Parathyroid adenoma (tissue), 2 donors: ENCODE results near the gene GRIA4.
A peak's percentile ranks its signal among the peaks of the same experiment; 100 is the strongest.

Experiments
- H2AFZ ChIP-seq: fragments of 300-600 bp; sonication (generic); one replicate; pipeline ENCODE4 v1.7.0; 2017; ENCODE audit warnings: antibody characterized with exemption, mild to moderate bottlenecking
- H3K27ac ChIP-seq: fragments of 300-600 bp; sonication (generic); one replicate; pipeline ENCODE4 v1.7.0; 2017
- H3K27me3 ChIP-seq: fragments of 300-600 bp; sonication (generic); one replicate; pipeline ENCODE4 v1.7.0; 2017; ENCODE audit warnings: low read length; ENCODE audit not compliant: control insufficient read depth, insufficient read depth
- H3K36me3 ChIP-seq: fragments of 300-600 bp; sonication (generic); one replicate; pipeline ENCODE4 v1.7.0; 2017; ENCODE audit warnings: low read length; ENCODE audit not compliant: control insufficient read depth, insufficient read depth
- H3K4me1 ChIP-seq: fragments of 300-600 bp; sonication (generic); one replicate; pipeline ENCODE4 v1.7.0; 2017; ENCODE audit warnings: control low read depth
- H3K4me2 ChIP-seq: fragments of 300-600 bp; sonication (generic); one replicate; pipeline ENCODE4 v1.7.0; 2017; ENCODE audit warnings: low read length
- H3K4me3 ChIP-seq: fragments of 300-600 bp; sonication (generic); one replicate; pipeline ENCODE4 v1.7.0; 2017; ENCODE audit warnings: low read depth, low read length
- H3K79me2 ChIP-seq: fragments of 300-600 bp; sonication (generic); one replicate; pipeline ENCODE4 v1.7.0; 2017; ENCODE audit warnings: control low read depth
- H3K9ac ChIP-seq: fragments of 300-600 bp; sonication (generic); one replicate; pipeline ENCODE4 v1.7.0; 2017; ENCODE audit warnings: mild to moderate bottlenecking
- H3K9me3 ChIP-seq: fragments of 300-600 bp; sonication (generic); one replicate; pipeline ENCODE4 v1.7.0; 2017; ENCODE audit warnings: low read length; ENCODE audit not compliant: control insufficient read depth
- CTCF ChIP-seq: fragments of 300-600 bp; sonication (generic); IDR thresholded peaks from one replicate; pipeline ENCODE4 v1.7.0; 2017; ENCODE audit warnings: antibody characterized with exemption, mild to moderate bottlenecking
- donor health status: primary hyperparathyroidism.

GRIA4 gene

GRCh38 chr11:105598371-105598770 is 11.5 kb upstream of the GRIA4 start:
- Histone ChIP-seq H3K9me3 (no peaks in the 10 kb centered on the region), H3K4me3 (no peak overlapping the region), H3K4me2 (no peak overlapping the region), H3K4me1 (no peaks in the 10 kb centered on the region), H2AFZ (no peak overlapping the region), H3K79me2 (no peaks in the 10 kb centered on the region), H3K27ac (no peak overlapping the region), H3K36me3 (no peaks in the 10 kb centered on the region), H3K27me3 (no peaks in the 10 kb centered on the region), H3K9ac (no peak overlapping the region)
- TF ChIP-seq CTCF, result no peak

- Histone ChIP-seq H3K9ac (no peak overlapping the region), H3K9me3 (no peaks in the 10 kb centered on the region), H3K27ac (no peak overlapping the region), H3K36me3 (no peaks in the 10 kb centered on the region), H3K4me3 (no peak overlapping the region), H3K4me2 (no peak overlapping the region), H3K79me2 (no peaks in the 10 kb centered on the region), H3K27me3 (no peaks in the 10 kb centered on the region), H3K4me1 (no peaks in the 10 kb centered on the region), H2AFZ (no peak overlapping the region)
- TF ChIP-seq CTCF, result no peak
Measured at GRCh38 chr11:105603156-105603555, 6.7 kb upstream of the GRIA4 start.

GRCh38 chr11:105609341-105609781 is 512 bp upstream of the GRIA4 start:
- H2AFZ ChIP-seq, result no peak overlapping the region

GRCh38 chr11:105610871-105611571 is 1.1 kb downstream of the GRIA4 start:
- no peak overlapping the region for H3K27ac ChIP-seq
- TF ChIP-seq CTCF, result no peak

More at GRCh38 chr11:105609341-105609781, 512 bp upstream of the GRIA4 start:
- no peak for TF ChIP-seq CTCF
- no peaks in the 10 kb centered on the region for H3K79me2 ChIP-seq
- no peaks in the 10 kb centered on the region for H3K36me3 ChIP-seq
- H3K4me1 ChIP-seq, result no peaks in the 10 kb centered on the region
- H3K9ac ChIP-seq, result no peak overlapping the region
- peak overlapping the region; percentile 20 for H3K4me3 ChIP-seq
- no peak overlapping the region for H3K4me2 ChIP-seq
- no peaks in the 10 kb centered on the region for H3K27me3 ChIP-seq
- H3K9me3 ChIP-seq, result no peaks in the 10 kb centered on the region
- no peak overlapping the region for H3K27ac ChIP-seq

More at GRCh38 chr11:105610871-105611571, 1.1 kb downstream of the GRIA4 start:
- no peak overlapping the region for H3K4me3 ChIP-seq
- no peaks in the 10 kb centered on the region for H3K27me3 ChIP-seq
- no peak overlapping the region for H3K9ac ChIP-seq
- no peaks in the 10 kb centered on the region for H3K9me3 ChIP-seq
- no peaks in the 10 kb centered on the region for H3K4me1 ChIP-seq
- H3K4me2 ChIP-seq, result peak overlapping the region; percentile 49
- H3K79me2 ChIP-seq, result no peaks in the 10 kb centered on the region
- H3K36me3 ChIP-seq, result no peaks in the 10 kb centered on the region
- no peak overlapping the region for H2AFZ ChIP-seq
